A549 (cell line): ENCODE measurements around the gene SPINK8.

Source experiments
- CHD4 ChIP-seq: fragments of 200-600 bp; sonication (generic); IDR thresholded peaks from 2 replicates; pipeline ENCODE4 v1.6.1; 2016; ENCODE audit warnings: antibody characterized with exemption, mild to moderate bottlenecking, borderline replicate concordance
- EP300 ChIP-seq, 2 experiments: fragments of >200 bp; sonication (Bioruptor Twin); formaldehyde crosslinking; IDR thresholded peaks; 2 replicates in 1 of 2; 3 replicates in 1 of 2; pipeline ENCODE4 v1.6.1; 2016 to 2017
- ESRRA ChIP-seq: fragments of 150-350 bp; IDR thresholded peaks from 2 replicates; pipeline ENCODE4 v1.6.1; 2014; ENCODE audit warnings: mild to moderate bottlenecking, low read length, borderline replicate concordance
- HDAC2 ChIP-seq: fragments of 200-600 bp; sonication (generic); IDR thresholded peaks from 2 replicates; pipeline ENCODE4 v1.6.1; 2016
- HOXA7 ChIP-seq: fragments of 250-450 bp; sonication (Bioruptor Pico); IDR thresholded peaks from 2 replicates; pipeline ENCODE4 v1.5.0; 2020; ENCODE audit warnings: mild to moderate bottlenecking, moderate library complexity
- JUN ChIP-seq, 2 experiments: fragments of >200 bp; sonication (Bioruptor Twin); formaldehyde crosslinking; IDR thresholded peaks; 2 replicates in 1 of 2; 3 replicates in 1 of 2; pipeline ENCODE4 v1.6.1; 2016 to 2017
- KDM1A ChIP-seq: fragments of 200-600 bp; sonication (generic); IDR thresholded peaks from 2 replicates; pipeline ENCODE4 v1.6.1; 2016; ENCODE audit warnings: low read depth, mild to moderate bottlenecking
- NR3C1 ChIP-seq: fragments of >200 bp; sonication (Bioruptor Twin); formaldehyde crosslinking; IDR thresholded peaks from 3 replicates; pipeline ENCODE4 v1.6.1; 2017
- RAD21 ChIP-seq, 2 experiments: fragments of >200 bp in 1 of 2; sonication (Bioruptor Twin) in 1 of 2; formaldehyde crosslinking in 1 of 2; IDR thresholded peaks in 1 of 2; conservative IDR thresholded peaks in 1 of 2; 2 replicates in 1 of 2; 3 replicates in 1 of 2; pipeline ENCODE4 v1.6.1; 2012 to 2018; ENCODE audit warnings: inconsistent platforms in 1 of 2
- REST ChIP-seq: fragments of 200-600 bp; sonication (generic); IDR thresholded peaks from 2 replicates; pipeline ENCODE4 v1.6.1; 2016; ENCODE audit warnings: antibody characterized with exemption, mild to moderate bottlenecking, moderate library complexity
- SMC3 ChIP-seq: fragments of >200 bp; sonication (Bioruptor Twin); formaldehyde crosslinking; IDR thresholded peaks from 3 replicates; pipeline ENCODE4 v1.6.1; 2018; ENCODE audit warnings: inconsistent platforms
- TF ChIP-seq, protein P1 (sequence below): fragments of >200 bp; sonication (Bioruptor Twin); formaldehyde crosslinking; IDR thresholded peaks from 3 replicates; pipeline ENCODE4 v1.5.1; 2016
- TF ChIP-seq, protein P2 (sequence below): IDR thresholded peaks from 2 replicates; pipeline ENCODE4 v1.6.1; 2012

GRCh38 chr3:48361928-48362327 is 28.5 kb upstream of the SPINK8 start:
- TF ChIP-seq JUN (IDR thresholded peaks at IDR 0.05) (no peak), RAD21 (conservative IDR thresholded peaks at IDR 0.05 in 1 of 2, IDR thresholded peaks at IDR 0.05 in 1 of 2) (no peak), SMC3 (no peak), NR3C1 (no peak), KDM1A (no peak), EP300 (IDR thresholded peaks at IDR 0.05) (no peak), REST (no peak), HOXA7 (CRISPR knock-in tag) (no peak), HDAC2 (no peak), CHD4 (no peak), ESRRA (no peak)
- TF ChIP-seq, protein P1, sequence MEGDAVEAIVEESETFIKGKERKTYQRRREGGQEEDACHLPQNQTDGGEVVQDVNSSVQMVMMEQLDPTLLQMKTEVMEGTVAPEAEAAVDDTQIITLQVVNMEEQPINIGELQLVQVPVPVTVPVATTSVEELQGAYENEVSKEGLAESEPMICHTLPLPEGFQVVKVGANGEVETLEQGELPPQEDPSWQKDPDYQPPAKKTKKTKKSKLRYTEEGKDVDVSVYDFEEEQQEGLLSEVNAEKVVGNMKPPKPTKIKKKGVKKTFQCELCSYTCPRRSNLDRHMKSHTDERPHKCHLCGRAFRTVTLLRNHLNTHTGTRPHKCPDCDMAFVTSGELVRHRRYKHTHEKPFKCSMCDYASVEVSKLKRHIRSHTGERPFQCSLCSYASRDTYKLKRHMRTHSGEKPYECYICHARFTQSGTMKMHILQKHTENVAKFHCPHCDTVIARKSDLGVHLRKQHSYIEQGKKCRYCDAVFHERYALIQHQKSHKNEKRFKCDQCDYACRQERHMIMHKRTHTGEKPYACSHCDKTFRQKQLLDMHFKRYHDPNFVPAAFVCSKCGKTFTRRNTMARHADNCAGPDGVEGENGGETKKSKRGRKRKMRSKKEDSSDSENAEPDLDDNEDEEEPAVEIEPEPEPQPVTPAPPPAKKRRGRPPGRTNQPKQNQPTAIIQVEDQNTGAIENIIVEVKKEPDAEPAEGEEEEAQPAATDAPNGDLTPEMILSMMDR: no peak
- TF ChIP-seq, protein P2, sequence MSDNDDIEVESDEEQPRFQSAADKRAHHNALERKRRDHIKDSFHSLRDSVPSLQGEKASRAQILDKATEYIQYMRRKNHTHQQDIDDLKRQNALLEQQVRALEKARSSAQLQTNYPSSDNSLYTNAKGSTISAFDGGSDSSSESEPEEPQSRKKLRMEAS: no peak
